ENCODE results near the gene BAZ1B. TPM values are rescaled to one million over a fixed set of nuclear protein-coding genes. Genes with fewer than 3 reads are reported as not detected.

BAZ1B gene
- total and polyA plus RNA-seq, 2 of the 4 experiments (the other 2 are of a cell fraction), result 20.2 to 45.0 TPM

GRCh38 chr7:73478549-73478948 is 43.5 kb downstream of the BAZ1B start:
- H3K9me3 ChIP-seq (ENCODE audit: control insufficient read depth, insufficient read depth, low read length), result no peaks in the 10 kb centered on the region
- CTCF ChIA-PET, result no interaction called here
- no peak overlapping the region for H2BK15ac ChIP-seq (ENCODE audit: low read depth, low read length)
- H3K36me3 ChIP-seq (ENCODE audit: control insufficient read depth, insufficient read depth, low read length), result peaks cover 41% of the 10 kb centered on the region
- peaks cover 5% of the 10 kb centered on the region for H4K20me1 ChIP-seq (ENCODE audit: insufficient read depth, low read length)
- dilution Hi-C loops (cut with HindIII; ENCODE audit: low sequenced_read_pairs, unreplicated experiment), result no loop called here
- no peak for ATAC-seq (ENCODE audit: low read depth)
- in situ Hi-C loops (cut with MboI; ENCODE audit: low sequenced_read_pairs), result no loop called here
- no peak overlapping the region for H3K4me3 ChIP-seq (ENCODE audit: insufficient read depth, low read depth, low read length)
- H3K23ac ChIP-seq (ENCODE audit: low read depth, low read length), result no peak overlapping the region
- no peak overlapping the region for H3K14ac ChIP-seq (replicated peaks; ENCODE audit: low read depth, low read length)
- H4K91ac ChIP-seq (ENCODE audit: insufficient read depth, low read depth, low read length), result no peak overlapping the region
- H2BK120ac ChIP-seq (ENCODE audit: low read depth, low read length), result no peak overlapping the region
- H3K56ac ChIP-seq (ENCODE audit: extremely low read depth, insufficient read depth, low read length), result no peak overlapping the region
- no peak overlapping the region for H2AK5ac ChIP-seq (ENCODE audit: low read depth, low read length)
- no peak overlapping the region for H3K18ac ChIP-seq (ENCODE audit: low read depth, low read length)
- POLR2A ChIA-PET (ENCODE audit: unreplicated experiment), result no interaction called here
- no peak overlapping the region for H4K5ac ChIP-seq (ENCODE audit: low read depth, low read length)
- H3K9me1 ChIP-seq (ENCODE audit: insufficient read depth, low read length), result no peaks in the 10 kb centered on the region
- BruUV-seq (replicated peaks), result no TSS peak
- H3K4me1 ChIP-seq (ENCODE audit: control insufficient read depth, insufficient read depth, low read length), result no peaks in the 10 kb centered on the region
- H2AFZ ChIP-seq (replicated peaks; ENCODE audit: low read length, poor library complexity), result no peak overlapping the region
- H3K4ac ChIP-seq (ENCODE audit: low read depth, low read length), result no peak overlapping the region
- H2AK9ac ChIP-seq (replicated peaks; ENCODE audit: low read depth, low read length, poor library complexity), result no peak overlapping the region
- H4K8ac ChIP-seq (ENCODE audit: low read depth in 2 of 2, low read length in 2 of 2), result no peak overlapping the region
- H3K79me1 ChIP-seq (ENCODE audit: low read depth in 1 of 2, low read length in 2 of 2), result peaks cover 34 to 60% of the 10 kb centered on the region in 2 experiments
- no peak overlapping the region for H2BK20ac ChIP-seq (ENCODE audit: low read depth, low read length)
- H3K4me2 ChIP-seq (ENCODE audit: low read depth, low read length), result no peak overlapping the region
- DNase-seq, result no peak
- no peak overlapping the region for H3K9ac ChIP-seq (ENCODE audit: low read depth, low read length)
- TF ChIP-seq BHLHE40 (IDR thresholded peaks at IDR 0.05; ENCODE audit: low read depth, low read length), result no peak
- H2BK5ac ChIP-seq (ENCODE audit: low read depth, low read length, poor library complexity, severe bottlenecking), result no peak overlapping the region
- intact Hi-C loops (cut with micrococcal nuclease), result no loop called here
- H3K27me3 ChIP-seq (ENCODE audit: control insufficient read depth, insufficient read depth, low read length), result no peaks in the 10 kb centered on the region
- no peak overlapping the region for H3K27ac ChIP-seq (ENCODE audit: insufficient read depth, low read length)
